ENCODE data around the gene TEKT3.

DNA sequence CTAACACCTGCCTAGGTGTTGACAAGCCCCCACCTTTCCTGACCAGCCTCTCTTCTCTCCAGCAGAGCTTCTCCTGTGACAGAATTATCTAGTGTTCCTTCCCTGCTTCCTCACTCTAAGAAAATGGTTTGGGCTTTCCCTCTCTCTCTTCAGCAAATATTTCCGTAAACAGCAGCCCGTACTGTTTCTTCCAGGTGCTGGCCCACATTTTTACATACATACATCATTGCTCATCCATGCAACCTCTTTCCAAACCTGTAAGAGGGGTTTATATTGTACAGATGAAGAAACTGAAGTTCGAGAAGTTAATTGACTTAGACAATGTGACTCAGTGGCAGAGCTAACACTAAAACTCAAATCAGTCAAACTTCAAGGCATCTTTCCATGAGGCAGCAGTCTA lies 569 bp upstream of the TEKT3 start:
- TF ChIP-seq, protein P1, sequence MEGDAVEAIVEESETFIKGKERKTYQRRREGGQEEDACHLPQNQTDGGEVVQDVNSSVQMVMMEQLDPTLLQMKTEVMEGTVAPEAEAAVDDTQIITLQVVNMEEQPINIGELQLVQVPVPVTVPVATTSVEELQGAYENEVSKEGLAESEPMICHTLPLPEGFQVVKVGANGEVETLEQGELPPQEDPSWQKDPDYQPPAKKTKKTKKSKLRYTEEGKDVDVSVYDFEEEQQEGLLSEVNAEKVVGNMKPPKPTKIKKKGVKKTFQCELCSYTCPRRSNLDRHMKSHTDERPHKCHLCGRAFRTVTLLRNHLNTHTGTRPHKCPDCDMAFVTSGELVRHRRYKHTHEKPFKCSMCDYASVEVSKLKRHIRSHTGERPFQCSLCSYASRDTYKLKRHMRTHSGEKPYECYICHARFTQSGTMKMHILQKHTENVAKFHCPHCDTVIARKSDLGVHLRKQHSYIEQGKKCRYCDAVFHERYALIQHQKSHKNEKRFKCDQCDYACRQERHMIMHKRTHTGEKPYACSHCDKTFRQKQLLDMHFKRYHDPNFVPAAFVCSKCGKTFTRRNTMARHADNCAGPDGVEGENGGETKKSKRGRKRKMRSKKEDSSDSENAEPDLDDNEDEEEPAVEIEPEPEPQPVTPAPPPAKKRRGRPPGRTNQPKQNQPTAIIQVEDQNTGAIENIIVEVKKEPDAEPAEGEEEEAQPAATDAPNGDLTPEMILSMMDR (conservative IDR thresholded peaks at IDR 0.05; ENCODE audit: low read length), result no peak
- no peak for TF ChIP-seq EZH2phosphoT487 (IDR thresholded peaks at IDR 0.05; ENCODE audit: borderline replicate concordance, low read depth, low read length)
